ENCODE data around the gene SLC16A11.

- peak; percentile 64 for TF ChIP-seq CTCF (IDR thresholded peaks at IDR 0.05; ENCODE audit: poor library complexity, severe bottlenecking)
- no peak for TF ChIP-seq TAF1 (IDR thresholded peaks at IDR 0.05; ENCODE audit: low read depth)
- TF ChIP-seq EZH2 (IDR thresholded peaks at IDR 0.05; ENCODE audit: borderline replicate concordance, insufficient read depth, low read length, poor library complexity, severe bottlenecking) = no peak
- TF ChIP-seq POLR2AphosphoS5 (IDR thresholded peaks at IDR 0.05) = no peak
- TF ChIP-seq SMC3 (conservative IDR thresholded peaks at IDR 0.05; ENCODE audit: poor library complexity) = peak; percentile 61
- peak; percentile 45 for TF ChIP-seq RAD21 (conservative IDR thresholded peaks at IDR 0.05)
- TF ChIP-seq REST (IDR thresholded peaks at IDR 0.05; ENCODE audit: borderline replicate concordance) = no peak
- no peak for TF ChIP-seq EP300 (conservative IDR thresholded peaks at IDR 0.05; ENCODE audit: poor library complexity, severe bottlenecking)
- TF ChIP-seq MXI1 (conservative IDR thresholded peaks at IDR 0.05; ENCODE audit: poor library complexity, severe bottlenecking) = no peak
Measured at GRCh38 chr17:7001318-7001961, 42.5 kb downstream of the SLC16A11 start.
